Parathyroid adenoma (tissue), 2 donors: ENCODE results near the gene CYP1A2.
A peak's percentile ranks its signal among the peaks of the same experiment; 100 is the strongest.

Source experiments
- H2AFZ ChIP-seq: fragments of 300-600 bp; sonication (generic); one replicate; pipeline ENCODE4 v1.7.0; 2017; ENCODE audit warnings: antibody characterized with exemption, mild to moderate bottlenecking
- H3K27ac ChIP-seq: fragments of 300-600 bp; sonication (generic); one replicate; pipeline ENCODE4 v1.7.0; 2017
- H3K27me3 ChIP-seq: fragments of 300-600 bp; sonication (generic); one replicate; pipeline ENCODE4 v1.7.0; 2017; ENCODE audit warnings: low read length; ENCODE audit not compliant: control insufficient read depth, insufficient read depth
- H3K36me3 ChIP-seq: fragments of 300-600 bp; sonication (generic); one replicate; pipeline ENCODE4 v1.7.0; 2017; ENCODE audit warnings: low read length; ENCODE audit not compliant: control insufficient read depth, insufficient read depth
- H3K4me1 ChIP-seq: fragments of 300-600 bp; sonication (generic); one replicate; pipeline ENCODE4 v1.7.0; 2017; ENCODE audit warnings: control low read depth
- H3K4me2 ChIP-seq: fragments of 300-600 bp; sonication (generic); one replicate; pipeline ENCODE4 v1.7.0; 2017; ENCODE audit warnings: low read length
- H3K4me3 ChIP-seq: fragments of 300-600 bp; sonication (generic); one replicate; pipeline ENCODE4 v1.7.0; 2017; ENCODE audit warnings: low read depth, low read length
- H3K79me2 ChIP-seq: fragments of 300-600 bp; sonication (generic); one replicate; pipeline ENCODE4 v1.7.0; 2017; ENCODE audit warnings: control low read depth
- H3K9ac ChIP-seq: fragments of 300-600 bp; sonication (generic); one replicate; pipeline ENCODE4 v1.7.0; 2017; ENCODE audit warnings: mild to moderate bottlenecking
- H3K9me3 ChIP-seq: fragments of 300-600 bp; sonication (generic); one replicate; pipeline ENCODE4 v1.7.0; 2017; ENCODE audit warnings: low read length; ENCODE audit not compliant: control insufficient read depth
- TF ChIP-seq, protein P1 (sequence below): fragments of 300-600 bp; sonication (generic); IDR thresholded peaks from one replicate; pipeline ENCODE4 v1.7.0; 2017; ENCODE audit warnings: antibody characterized with exemption, mild to moderate bottlenecking
- donor health status: primary hyperparathyroidism.

The CYP1A2 gene

DNA sequence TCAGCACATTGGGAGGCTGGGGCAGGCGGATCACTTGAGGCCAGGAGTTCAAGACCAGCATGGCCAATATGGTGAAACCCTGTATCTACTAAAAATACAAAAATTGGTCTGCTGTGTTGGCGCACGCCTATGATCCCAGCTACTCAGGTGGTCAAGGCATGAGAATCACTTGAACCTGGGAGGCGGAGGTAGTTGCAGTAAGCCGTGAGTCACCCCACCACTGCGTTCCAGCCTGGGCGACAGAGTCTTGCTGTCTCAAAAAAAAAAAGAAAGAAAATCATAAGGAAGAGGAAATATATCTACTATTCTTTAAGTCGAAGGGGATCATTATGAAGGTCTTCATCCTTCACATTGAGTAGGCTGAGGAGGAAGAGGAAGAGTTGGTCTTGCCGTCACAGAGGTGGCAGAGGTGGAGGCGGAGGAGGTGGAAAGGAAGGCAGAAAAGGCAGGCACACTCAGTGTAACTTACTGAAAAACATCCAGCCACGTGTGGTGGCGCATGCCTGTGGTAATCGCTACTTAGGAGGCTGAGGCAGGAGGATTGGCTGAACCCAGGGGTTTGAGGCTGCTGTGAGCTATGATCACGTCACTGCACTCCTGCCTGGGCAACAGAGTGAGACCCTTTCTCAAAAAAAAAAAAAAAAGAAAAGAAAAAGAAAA lies 47.5 kb downstream of the CYP1A2 start:
- Histone ChIP-seq H3K79me2 (peaks cover 15% of the 10 kb centered on the region), H3K27ac (no peak overlapping the region), H3K9me3 (no peaks in the 10 kb centered on the region), H3K4me3 (no peak overlapping the region), H3K4me1 (no peaks in the 10 kb centered on the region), H2AFZ (no peak overlapping the region), H3K9ac (no peak overlapping the region), H3K4me2 (no peak overlapping the region), H3K27me3 (no peaks in the 10 kb centered on the region), H3K36me3 (no peaks in the 10 kb centered on the region)
- TF ChIP-seq, protein P1, sequence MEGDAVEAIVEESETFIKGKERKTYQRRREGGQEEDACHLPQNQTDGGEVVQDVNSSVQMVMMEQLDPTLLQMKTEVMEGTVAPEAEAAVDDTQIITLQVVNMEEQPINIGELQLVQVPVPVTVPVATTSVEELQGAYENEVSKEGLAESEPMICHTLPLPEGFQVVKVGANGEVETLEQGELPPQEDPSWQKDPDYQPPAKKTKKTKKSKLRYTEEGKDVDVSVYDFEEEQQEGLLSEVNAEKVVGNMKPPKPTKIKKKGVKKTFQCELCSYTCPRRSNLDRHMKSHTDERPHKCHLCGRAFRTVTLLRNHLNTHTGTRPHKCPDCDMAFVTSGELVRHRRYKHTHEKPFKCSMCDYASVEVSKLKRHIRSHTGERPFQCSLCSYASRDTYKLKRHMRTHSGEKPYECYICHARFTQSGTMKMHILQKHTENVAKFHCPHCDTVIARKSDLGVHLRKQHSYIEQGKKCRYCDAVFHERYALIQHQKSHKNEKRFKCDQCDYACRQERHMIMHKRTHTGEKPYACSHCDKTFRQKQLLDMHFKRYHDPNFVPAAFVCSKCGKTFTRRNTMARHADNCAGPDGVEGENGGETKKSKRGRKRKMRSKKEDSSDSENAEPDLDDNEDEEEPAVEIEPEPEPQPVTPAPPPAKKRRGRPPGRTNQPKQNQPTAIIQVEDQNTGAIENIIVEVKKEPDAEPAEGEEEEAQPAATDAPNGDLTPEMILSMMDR = no peak

DNA sequence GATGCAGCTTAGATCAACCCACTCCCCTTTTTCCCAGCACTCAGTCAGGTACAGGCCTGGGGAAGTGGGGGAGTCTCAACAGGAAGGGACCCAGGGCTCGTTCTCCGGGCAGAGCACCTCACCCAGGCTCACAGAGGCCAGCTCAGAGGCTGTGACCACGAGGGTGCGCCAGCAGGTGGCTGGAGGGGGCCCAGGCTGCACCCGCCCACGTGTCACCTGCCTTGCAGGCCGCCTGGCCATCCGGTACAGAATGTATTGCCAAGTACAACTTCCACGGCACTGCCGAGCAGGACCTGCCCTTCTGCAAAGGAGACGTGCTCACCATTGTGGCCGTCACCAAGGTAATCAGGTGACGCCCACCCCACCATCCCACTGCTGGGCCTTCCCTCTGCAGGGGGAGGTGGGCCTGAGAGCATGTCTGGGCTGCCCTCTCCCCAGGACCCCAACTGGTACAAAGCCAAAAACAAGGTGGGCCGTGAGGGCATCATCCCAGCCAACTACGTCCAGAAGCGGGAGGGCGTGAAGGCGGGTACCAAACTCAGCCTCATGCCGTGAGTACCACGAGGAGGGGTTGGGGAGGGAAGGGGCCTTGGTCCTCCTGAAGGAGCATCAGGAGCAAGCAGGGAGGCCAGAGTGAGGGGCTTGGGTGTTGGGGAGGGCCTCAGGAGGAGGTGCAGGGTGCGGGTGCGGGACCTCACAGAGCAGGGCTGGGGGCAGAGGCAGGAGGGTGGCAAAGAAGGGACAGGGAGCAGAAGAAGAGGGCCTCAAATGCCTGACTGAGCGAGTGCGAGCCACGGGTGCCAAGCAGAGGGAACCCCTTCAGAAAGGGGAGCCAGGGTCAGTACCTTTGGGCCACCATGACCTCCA lies 50.0 kb downstream of the CYP1A2 start:
- no peaks in the 10 kb centered on the region for H3K79me2 ChIP-seq
- no peak overlapping the region for H3K9ac ChIP-seq
- no peaks in the 10 kb centered on the region for H3K9me3 ChIP-seq
- H2AFZ ChIP-seq = no peak overlapping the region
- no peaks in the 10 kb centered on the region for H3K27me3 ChIP-seq
- H3K4me1 ChIP-seq = no peaks in the 10 kb centered on the region
- TF ChIP-seq, protein P1 = no peak
- H3K4me2 ChIP-seq = no peak overlapping the region
- H3K36me3 ChIP-seq = no peaks in the 10 kb centered on the region
- H3K4me3 ChIP-seq = no peak overlapping the region
- H3K27ac ChIP-seq = no peak overlapping the region

DNA sequence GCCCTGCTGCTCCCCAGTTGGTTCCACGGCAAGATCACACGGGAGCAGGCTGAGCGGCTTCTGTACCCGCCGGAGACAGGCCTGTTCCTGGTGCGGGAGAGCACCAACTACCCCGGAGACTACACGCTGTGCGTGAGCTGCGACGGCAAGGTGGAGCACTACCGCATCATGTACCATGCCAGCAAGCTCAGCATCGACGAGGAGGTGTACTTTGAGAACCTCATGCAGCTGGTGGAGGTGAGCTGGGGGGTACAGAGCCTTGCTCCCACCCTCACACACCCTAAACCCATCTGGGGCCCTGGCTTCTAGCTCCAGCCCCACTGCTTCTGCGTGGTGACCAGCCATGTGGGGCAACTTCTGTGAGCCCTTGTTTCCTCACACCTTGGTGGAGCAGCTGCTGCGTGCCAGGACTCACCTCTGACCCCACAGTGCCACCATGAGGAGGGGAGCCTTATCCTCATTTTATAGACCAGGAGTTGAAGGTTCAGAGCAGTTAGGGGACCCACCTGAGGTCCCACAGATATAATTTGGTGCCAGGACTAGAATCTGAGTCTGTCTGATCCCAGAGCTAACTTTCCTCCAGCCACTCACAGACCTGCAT lies 50.7 kb downstream of the CYP1A2 start:
- H2AFZ ChIP-seq = no peak overlapping the region
- H3K36me3 ChIP-seq = no peaks in the 10 kb centered on the region
- no peak overlapping the region for H3K27ac ChIP-seq
- TF ChIP-seq, protein P1 = no peak
- no peak overlapping the region for H3K4me3 ChIP-seq
- no peaks in the 10 kb centered on the region for H3K27me3 ChIP-seq
- H3K9me3 ChIP-seq = no peaks in the 10 kb centered on the region
- no peaks in the 10 kb centered on the region for H3K4me1 ChIP-seq
- H3K4me2 ChIP-seq = no peak overlapping the region
- no peak overlapping the region for H3K9ac ChIP-seq
- no peaks in the 10 kb centered on the region for H3K79me2 ChIP-seq

DNA sequence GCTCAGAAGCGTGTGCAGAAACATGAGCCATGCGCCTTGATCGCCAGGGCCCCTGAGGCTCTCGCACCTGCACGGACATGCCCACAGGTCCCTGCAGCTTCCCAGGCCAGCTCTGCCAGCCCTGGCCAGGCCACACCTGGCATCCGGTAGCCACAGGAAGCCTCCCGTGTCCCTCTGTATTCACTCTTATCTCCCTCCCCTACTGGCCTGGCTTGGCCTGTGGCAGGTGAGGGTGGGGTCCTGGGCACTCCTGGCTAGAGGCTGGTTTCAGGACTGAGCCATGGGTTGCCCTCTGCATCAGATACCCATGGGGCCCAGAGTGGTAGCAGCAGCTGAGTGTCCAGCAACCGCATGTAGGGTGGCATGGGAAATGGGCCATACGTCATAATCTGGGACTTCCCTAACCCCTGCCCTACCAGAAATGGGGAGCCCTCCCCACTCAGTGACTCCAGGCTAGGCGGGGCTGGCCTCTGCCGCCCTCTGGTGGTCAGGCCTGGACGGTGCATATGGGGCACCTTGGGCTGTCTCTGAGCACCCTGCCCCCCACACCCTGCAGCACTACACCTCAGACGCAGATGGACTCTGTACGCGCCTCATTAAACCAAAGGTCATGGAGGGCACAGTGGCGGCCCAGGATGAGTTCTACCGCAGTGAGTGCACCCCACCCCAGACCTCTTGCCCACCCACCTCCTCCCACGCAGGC lies 51.4 kb downstream of the CYP1A2 start:
- TF ChIP-seq, protein P1 = peak; percentile 89
- Histone ChIP-seq H3K9me3 (no peaks in the 10 kb centered on the region), H3K27me3 (no peaks in the 10 kb centered on the region), H3K79me2 (no peaks in the 10 kb centered on the region), H2AFZ (no peak overlapping the region), H3K36me3 (no peaks in the 10 kb centered on the region), H3K4me3 (no peak overlapping the region), H3K4me1 (no peaks in the 10 kb centered on the region), H3K27ac (no peak overlapping the region), H3K4me2 (no peak overlapping the region), H3K9ac (no peak overlapping the region)
